Prostate gland (tissue), 2 donors: Measurements from ENCODE around the gene THSD4.

Experiments used
- POLR2A ChIP-seq: fragments of 450-650 bp; IDR thresholded peaks from one replicate; pipeline ENCODE4 v1.6.1; 2016; ENCODE audit warnings: antibody characterized with exemption, mild to moderate bottlenecking
- POLR2AphosphoS5 ChIP-seq: sonication (generic); formaldehyde crosslinking; IDR thresholded peaks from one replicate; pipeline ENCODE4 v1.6.1; 2017; ENCODE audit warnings: antibody characterized with exemption
- TF ChIP-seq, protein P1 (sequence below), 4 experiments: fragments of 200-600 bp in 2 of 4; fragments of 450-650 bp in 2 of 4; sonication (generic) in 2 of 4; IDR thresholded peaks; 1 replicate in 3 of 4; 2 replicates in 1 of 4; pipeline ENCODE4 v1.5.1; 2016 to 2019; ENCODE audit warnings: antibody characterized with exemption in 4 of 4, mild to moderate bottlenecking in 2 of 4, moderate library complexity in 2 of 4

DNA sequence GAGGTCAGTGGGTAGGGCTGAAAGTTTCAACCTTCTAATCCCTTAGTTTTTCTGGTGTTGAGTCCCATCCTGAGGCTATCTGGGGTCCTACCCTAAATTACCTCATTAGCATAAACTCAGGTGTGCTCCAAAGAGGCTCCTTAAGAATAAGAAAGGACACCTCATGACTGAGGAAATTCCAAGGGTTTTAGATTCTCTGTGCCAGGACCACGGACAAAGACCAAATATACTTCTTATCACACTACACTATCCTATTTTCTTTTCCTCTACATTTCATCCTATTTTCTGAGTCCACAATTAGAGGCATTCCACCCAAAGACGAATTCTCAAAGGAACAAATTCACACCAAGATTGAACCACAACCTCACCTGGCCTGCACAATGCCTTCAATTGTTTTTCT is 9.8 kb upstream of the THSD4 start:
- TF ChIP-seq, protein P1, sequence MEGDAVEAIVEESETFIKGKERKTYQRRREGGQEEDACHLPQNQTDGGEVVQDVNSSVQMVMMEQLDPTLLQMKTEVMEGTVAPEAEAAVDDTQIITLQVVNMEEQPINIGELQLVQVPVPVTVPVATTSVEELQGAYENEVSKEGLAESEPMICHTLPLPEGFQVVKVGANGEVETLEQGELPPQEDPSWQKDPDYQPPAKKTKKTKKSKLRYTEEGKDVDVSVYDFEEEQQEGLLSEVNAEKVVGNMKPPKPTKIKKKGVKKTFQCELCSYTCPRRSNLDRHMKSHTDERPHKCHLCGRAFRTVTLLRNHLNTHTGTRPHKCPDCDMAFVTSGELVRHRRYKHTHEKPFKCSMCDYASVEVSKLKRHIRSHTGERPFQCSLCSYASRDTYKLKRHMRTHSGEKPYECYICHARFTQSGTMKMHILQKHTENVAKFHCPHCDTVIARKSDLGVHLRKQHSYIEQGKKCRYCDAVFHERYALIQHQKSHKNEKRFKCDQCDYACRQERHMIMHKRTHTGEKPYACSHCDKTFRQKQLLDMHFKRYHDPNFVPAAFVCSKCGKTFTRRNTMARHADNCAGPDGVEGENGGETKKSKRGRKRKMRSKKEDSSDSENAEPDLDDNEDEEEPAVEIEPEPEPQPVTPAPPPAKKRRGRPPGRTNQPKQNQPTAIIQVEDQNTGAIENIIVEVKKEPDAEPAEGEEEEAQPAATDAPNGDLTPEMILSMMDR (IDR thresholded peaks at IDR 0.05) = no peak
- TF ChIP-seq POLR2AphosphoS5 = no peak
- TF ChIP-seq POLR2A = no peak
